Natural killer cell (primary cell): ENCODE data around the gene LRP1B. TPM values are rescaled to one million over a fixed set of nuclear protein-coding genes. Genes with fewer than 3 reads are reported as not detected.

ENCODE experiments used
- ATAC-seq, 3 donors: fragments of 150-1000 bp in 2 of 3; fragments of 200-7000 bp in 1 of 3; cut with Tn5 transposase; 1 replicate in 1 of 3; 2 replicates in 2 of 3; pipeline ENCODE4 v1.10.0; 2021; ENCODE audit warnings: mild to moderate bottlenecking in 2 of 3, moderate library complexity in 2 of 3
- DNase-seq, 2 donors: peaks; one replicate each; pipeline versions ENCODE4 v3.0.0 to v3.0.0-alpha.2; 2013 to 2021; ENCODE audit warnings: mixed read lengths in 1 of 2
- H3K27ac ChIP-seq: one replicate; pipeline ENCODE4 v1.5.1; 2013; ENCODE audit warnings: mild to moderate bottlenecking, low read length
- H3K27me3 ChIP-seq: one replicate; pipeline ENCODE4 v1.6.1; 2013; ENCODE audit warnings: low read length; ENCODE audit not compliant: control insufficient read depth, insufficient read depth
- H3K36me3 ChIP-seq: one replicate; pipeline ENCODE4 v1.6.1; 2013; ENCODE audit warnings: low read length; ENCODE audit not compliant: control insufficient read depth, insufficient read depth
- H3K4me1 ChIP-seq: one replicate; pipeline ENCODE4 v1.6.1; 2013; ENCODE audit warnings: low read length; ENCODE audit not compliant: control insufficient read depth, insufficient read depth
- H3K4me3 ChIP-seq: one replicate; pipeline ENCODE4 v1.5.1; 2013; ENCODE audit warnings: low read length
- H3K9me3 ChIP-seq: one replicate; pipeline ENCODE4 v1.6.1; 2013; ENCODE audit warnings: low read length; ENCODE audit not compliant: control insufficient read depth, insufficient read depth
- H3K27ac Mint-ChIP-seq, 2 donors: one replicate each; pipeline ENCODE4 v1.8.0; 2022; ENCODE audit warnings: mild to moderate bottlenecking in 2 of 2, mixed read lengths in 2 of 2, moderate library complexity in 1 of 2
- H3K27me3 Mint-ChIP-seq, 2 donors: one replicate each; pipeline ENCODE4 v1.8.0; 2022; ENCODE audit warnings: low read depth in 2 of 2, mixed read lengths in 2 of 2
- H3K36me3 Mint-ChIP-seq: one replicate; pipeline ENCODE4 v1.8.0; 2022; ENCODE audit warnings: mixed read lengths
- H3K4me1 Mint-ChIP-seq, 2 donors: one replicate each; pipeline ENCODE4 v1.8.0; 2022; ENCODE audit warnings: mixed read lengths in 2 of 2
- H3K4me3 Mint-ChIP-seq: one replicate; pipeline ENCODE4 v1.8.0; 2022; ENCODE audit warnings: mild to moderate bottlenecking, moderate library complexity, mixed read lengths
- H3K9me3 Mint-ChIP-seq, 2 donors: one replicate each; pipeline ENCODE4 v1.8.0; 2022; ENCODE audit warnings: mixed read lengths in 2 of 2
- CTCF ChIP-seq: fragments of 200-600 bp; IDR thresholded peaks from one replicate; pipeline ENCODE4 v1.8.0; 2022; ENCODE audit warnings: antibody characterized with exemption
- WGBS: methylation state at CpG from one replicate; pipeline ENCODE4 v1.1.7; 2013; ENCODE audit warnings: missing lambda C conversion rate; ENCODE audit not compliant: insufficient coverage; 5-methylcytosine and 5-hydroxymethylcytosine counted together
- intact Hi-C: fragments of 100-400 bp; cut with micrococcal nuclease; formaldehyde crosslinking; loops from one replicate; pipeline ENCODE4 v1.14.2; 2022
- total RNA-seq, 4 donors: library from RNA; stranded (reverse); fragments of 120-200 nt in 1 of 4; gene quantifications; one replicate each; pipeline versions ENCODE4 v1.2.3 to v1.2.4, GENCODE V29; 2013 to 2022

The LRP1B gene
- total RNA-seq, 3 donors from 2014 or later (not counting 1 experiment from before 2014, with no cell fraction given): 0.05 TPM; not detected in 2

DNA sequence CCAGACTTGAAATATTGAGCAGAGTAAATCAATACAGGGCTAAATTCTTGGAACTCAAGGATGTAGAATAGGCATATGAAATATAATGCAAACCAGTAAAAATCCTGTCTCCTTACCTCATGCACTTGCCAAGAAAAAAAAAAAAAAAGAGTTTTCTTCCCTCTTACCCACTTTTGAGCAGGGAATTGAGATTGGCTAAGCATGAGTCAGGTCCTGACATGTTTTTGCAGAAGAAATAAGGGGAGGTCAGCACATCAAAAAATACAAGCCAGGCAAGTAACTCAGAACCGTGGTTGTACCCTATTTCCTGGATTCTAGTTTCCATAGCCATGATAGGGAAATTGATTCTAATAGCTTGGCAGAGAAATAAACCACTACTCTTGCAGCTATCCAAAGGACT is 1526.7 kb downstream of the LRP1B start:
- no peaks in the 10 kb centered on the region for H3K27me3 Mint-ChIP-seq

GRCh38 chr2:140603416-140603815 is 1527.4 kb downstream of the LRP1B start:
- Histone ChIP-seq H3K27ac (no peak overlapping the region), H3K27me3 (no peaks in the 10 kb centered on the region), H3K4me1 (no peaks in the 10 kb centered on the region), H3K9me3 (no peaks in the 10 kb centered on the region), H3K4me3 (no peak overlapping the region), H3K36me3 (no peaks in the 10 kb centered on the region)
- H3K27me3 Mint-ChIP-seq: no peaks in the 10 kb centered on the region
- H3K4me3 Mint-ChIP-seq: no peak overlapping the region
- no peak overlapping the region for H3K27ac Mint-ChIP-seq
- intact Hi-C loops: no loop called here
- ATAC-seq (no peak), DNase-seq (no peak)
- H3K4me1 Mint-ChIP-seq: no peaks in the 10 kb centered on the region
- TF ChIP-seq CTCF: no peak
- no peaks in the 10 kb centered on the region for H3K36me3 Mint-ChIP-seq
- peaks cover 3 to 7% of the 10 kb centered on the region in 2 donors for H3K9me3 Mint-ChIP-seq
- 100% methylated on average over 2 of the region's 4 CpGs for whole genome bisulfite sequencing

More for the DNA sequence above, 1526.7 kb downstream of the LRP1B start:
- Mint-ChIP-seq H3K27ac (no peak overlapping the region), H3K4me3 (no peak overlapping the region), H3K4me1 (no peaks in the 10 kb centered on the region), H3K9me3 (peaks cover 3 to 7% of the 10 kb centered on the region in 2 donors), H3K36me3 (no peaks in the 10 kb centered on the region)
- no peak for TF ChIP-seq CTCF
- no peak for DNase-seq
- 86% methylated on average over 1 of the region's 1 CpG for WGBS
- Histone ChIP-seq H3K4me1 (no peaks in the 10 kb centered on the region), H3K36me3 (no peaks in the 10 kb centered on the region), H3K27me3 (no peaks in the 10 kb centered on the region), H3K27ac (no peak overlapping the region), H3K4me3 (no peak overlapping the region), H3K9me3 (no peaks in the 10 kb centered on the region)
- no peak for ATAC-seq
- intact Hi-C loops: no loop called here

DNA sequence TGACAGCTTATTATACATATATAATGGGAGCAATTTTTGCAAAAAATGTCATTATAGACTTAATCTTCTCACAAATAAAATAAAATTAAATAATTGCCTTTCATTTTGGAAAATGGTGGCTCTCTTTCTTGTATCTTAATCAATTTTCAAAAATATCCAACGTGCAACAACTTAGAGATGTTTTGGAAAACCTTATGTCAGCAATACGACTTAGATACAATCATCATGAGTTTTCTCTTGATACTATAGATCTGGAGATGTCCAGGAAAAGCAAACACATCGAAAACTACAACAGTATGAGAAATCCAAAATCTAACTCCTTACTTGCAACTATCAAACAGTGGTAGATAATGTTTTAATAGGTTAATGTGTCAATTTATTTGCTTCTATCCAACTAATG is 1529.0 kb downstream of the LRP1B start:
- Histone ChIP-seq H3K27me3 (no peaks in the 10 kb centered on the region), H3K27ac (no peak overlapping the region), H3K4me1 (no peaks in the 10 kb centered on the region), H3K36me3 (no peaks in the 10 kb centered on the region), H3K9me3 (no peaks in the 10 kb centered on the region), H3K4me3 (no peak overlapping the region)
- no peak for ATAC-seq
- intact Hi-C loops: no loop called here
- H3K36me3 Mint-ChIP-seq: no peaks in the 10 kb centered on the region
- H3K4me3 Mint-ChIP-seq: no peak overlapping the region
- DNase-seq: no peak
- H3K9me3 Mint-ChIP-seq: peaks cover 3 to 7% of the 10 kb centered on the region in 2 donors
- H3K27ac Mint-ChIP-seq: no peak overlapping the region
- no peak for TF ChIP-seq CTCF
- WGBS: no CpG with 5 or more reads among the region's 3 CpGs
- no peaks in the 10 kb centered on the region for H3K27me3 Mint-ChIP-seq
- H3K4me1 Mint-ChIP-seq: no peaks in the 10 kb centered on the region

GRCh38 chr2:140601342-140601741 is 1529.5 kb downstream of the LRP1B start:
- DNase-seq (no peak), ATAC-seq (no peak)
- no peaks in the 10 kb centered on the region for H3K4me1 Mint-ChIP-seq
- H3K27me3 ChIP-seq: no peaks in the 10 kb centered on the region
- peaks cover 3 to 7% of the 10 kb centered on the region in 2 donors for H3K9me3 Mint-ChIP-seq
- no peaks in the 10 kb centered on the region for H3K36me3 ChIP-seq
- TF ChIP-seq CTCF: no peak
- intact Hi-C loops: no loop called here
- no peak overlapping the region for H3K4me3 Mint-ChIP-seq
- H3K36me3 Mint-ChIP-seq: no peaks in the 10 kb centered on the region
- H3K27ac ChIP-seq: no peak overlapping the region
- no peak overlapping the region for H3K4me3 ChIP-seq
- no peaks in the 10 kb centered on the region for H3K9me3 ChIP-seq
- 100% methylated on average over 1 of the region's 1 CpG for WGBS
- no peak overlapping the region for H3K27ac Mint-ChIP-seq
- no peaks in the 10 kb centered on the region for H3K27me3 Mint-ChIP-seq
- no peaks in the 10 kb centered on the region for H3K4me1 ChIP-seq
